Activated CD4-positive, alpha-beta T cell treated with anti-CD3 and anti-CD28 coated beads for 36 hours (primary cell): ENCODE data around the gene HRAS. TPM values are rescaled to one million over a fixed set of nuclear protein-coding genes. Genes with fewer than 3 reads are reported as not detected.

ENCODE experiments used
- ATAC-seq: fragments of 200-7000 bp; cut with Tn5 transposase; one replicate; pipeline ENCODE4 v1.10.0; 2021; ENCODE audit warnings: mild to moderate bottlenecking, moderate library complexity
- CTCF ChIA-PET: fragments of 350-600 bp; sonication (Branson Sonifier 250); formaldehyde crosslinking; loops from one replicate; lab custom pipeline; 2021; ENCODE audit warnings: antibody characterized with exemption; lab: Charles Lee
- POLR2A ChIA-PET: fragments of 350-600 bp; sonication (Branson Sonifier 250); formaldehyde crosslinking; loops from one replicate; lab custom pipeline; 2021; ENCODE audit warnings: antibody characterized with exemption, inconsistent platforms; lab: Charles Lee
- DNase-seq: peaks from one replicate; pipeline ENCODE4 v3.0.0-alpha.2; 2020
- H3K27ac Mint-ChIP-seq: one replicate; pipeline ENCODE4 v1.8.0; 2021; ENCODE audit warnings: mixed read lengths
- H3K27me3 Mint-ChIP-seq: one replicate; pipeline ENCODE4 v1.8.0; 2021; ENCODE audit warnings: mixed read lengths
- H3K36me3 Mint-ChIP-seq: one replicate; pipeline ENCODE4 v1.8.0; 2021; ENCODE audit warnings: low read depth, mixed read lengths
- H3K4me1 Mint-ChIP-seq: one replicate; pipeline ENCODE4 v1.8.0; 2021; ENCODE audit warnings: mixed read lengths
- H3K4me3 Mint-ChIP-seq: one replicate; pipeline ENCODE4 v1.8.0; 2021; ENCODE audit warnings: mild to moderate bottlenecking, moderate library complexity, mixed read lengths
- H3K9me3 Mint-ChIP-seq: one replicate; pipeline ENCODE4 v1.8.0; 2021; ENCODE audit warnings: low read depth, mixed read lengths
- intact Hi-C, 2 experiments: fragments of 100-400 bp; cut with DNase I in 1 of 2; cut with micrococcal nuclease in 1 of 2; formaldehyde crosslinking; loops; one replicate each; pipeline versions ENCODE4 v1.14.2 to v1.15.1; 2022 to 2024; cut with DNase I, micrococcal nuclease
- total RNA-seq, 2 experiments: library from RNA; stranded (reverse); gene quantifications; one replicate each; pipeline ENCODE4 v1.2.3, GENCODE V29; 2021

Gene HRAS
- total RNA-seq, 2 experiments from 2014 or later, result 26.8 to 41.9 TPM

DNA sequence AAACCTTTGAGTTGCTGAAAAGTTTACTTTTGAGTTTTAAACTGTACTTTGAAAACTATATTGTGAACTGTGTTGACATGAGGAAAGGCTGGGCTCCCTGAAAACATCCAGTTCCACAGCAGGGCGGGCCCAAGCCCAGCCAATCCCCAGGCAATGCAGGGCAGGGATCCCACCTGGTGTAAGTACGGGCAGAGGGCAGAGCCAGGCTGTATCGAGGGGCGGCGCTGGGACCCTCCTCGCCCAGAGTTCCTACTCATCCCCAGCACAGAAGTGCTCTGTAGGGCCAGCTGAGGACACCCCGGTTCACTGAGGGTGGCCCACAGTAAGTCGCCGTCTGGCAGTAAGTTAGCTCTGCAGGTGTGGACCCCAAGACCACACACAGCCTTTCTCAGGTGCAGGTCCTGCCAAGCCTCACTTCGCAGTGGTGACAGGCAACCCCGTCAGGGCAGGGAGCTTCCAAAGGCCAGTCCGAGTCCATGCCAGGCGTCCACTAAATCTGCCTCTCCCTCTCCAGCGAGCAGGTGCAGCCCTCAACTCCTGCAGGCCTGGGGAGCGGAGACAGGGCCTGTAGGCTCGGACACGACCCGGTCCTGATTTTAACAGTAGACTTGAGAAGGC, 31.7 kb upstream of the HRAS start:
- intact Hi-C loops, result no loop called here
- Mint-ChIP-seq H3K27ac (peak overlapping the region; percentile 19), H3K36me3 (peaks cover 13% of the 10 kb centered on the region), H3K27me3 (no peaks in the 10 kb centered on the region), H3K4me3 (peak overlapping the region; percentile 88), H3K9me3 (no peaks in the 10 kb centered on the region), H3K4me1 (no peaks in the 10 kb centered on the region)
- ChIA-PET CTCF (interaction anchor here (0.6 to 2.0 kb wide), 3 partner anchors 13 to 194 kb away, joined by 3 to 5 read pairs (median 4); no protein-coding TSS in a partner anchor), POLR2A (no interaction called here)
- ATAC-seq (no peak), DNase-seq (no peak)

DNA sequence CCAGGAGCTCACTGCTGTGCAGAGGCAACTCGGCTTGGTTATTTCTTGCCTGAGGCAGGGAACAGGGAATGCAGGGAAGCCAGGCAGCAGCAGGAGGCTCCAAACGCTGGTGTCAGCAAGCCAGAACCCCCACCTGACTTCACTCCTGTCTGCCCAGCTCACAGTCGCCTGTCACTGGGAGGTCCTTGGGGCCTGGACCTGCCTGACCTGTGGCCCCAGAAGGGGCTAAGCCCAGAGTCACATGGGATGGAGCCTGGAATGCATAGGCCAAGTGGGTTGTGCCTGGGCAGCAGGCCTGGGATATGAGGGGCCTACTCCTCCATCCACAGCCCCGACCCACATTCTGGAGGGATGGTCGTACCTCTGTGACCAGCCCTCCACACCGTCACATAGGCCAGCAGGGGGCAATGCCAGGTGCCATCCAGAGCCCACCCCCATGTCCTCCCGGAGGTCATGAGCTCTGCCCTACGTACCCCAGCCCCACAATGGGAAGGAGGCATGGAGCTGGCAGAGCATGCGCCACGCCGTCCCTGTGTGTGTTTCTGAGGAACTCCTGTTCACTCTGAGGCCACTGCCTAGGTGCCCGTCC, 30.6 kb upstream of the HRAS start:
- DNase-seq, result peak; percentile 16
- intact Hi-C loops, result no loop called here
- H3K36me3 Mint-ChIP-seq, result peaks cover 13% of the 10 kb centered on the region
- H3K4me1 Mint-ChIP-seq, result peaks cover 3% of the 10 kb centered on the region
- H3K9me3 Mint-ChIP-seq, result no peaks in the 10 kb centered on the region
- ATAC-seq, result no peak
- no peaks in the 10 kb centered on the region for H3K27me3 Mint-ChIP-seq
- no peak overlapping the region for H3K4me3 Mint-ChIP-seq
- POLR2A ChIA-PET, result no interaction called here
- CTCF ChIA-PET, result interaction anchor here (0.6 to 2.0 kb wide), 4 partner anchors 12 to 195 kb away, joined by 3 to 5 read pairs (median 4); no protein-coding TSS in a partner anchor
- H3K27ac Mint-ChIP-seq, result no peak overlapping the region

DNA sequence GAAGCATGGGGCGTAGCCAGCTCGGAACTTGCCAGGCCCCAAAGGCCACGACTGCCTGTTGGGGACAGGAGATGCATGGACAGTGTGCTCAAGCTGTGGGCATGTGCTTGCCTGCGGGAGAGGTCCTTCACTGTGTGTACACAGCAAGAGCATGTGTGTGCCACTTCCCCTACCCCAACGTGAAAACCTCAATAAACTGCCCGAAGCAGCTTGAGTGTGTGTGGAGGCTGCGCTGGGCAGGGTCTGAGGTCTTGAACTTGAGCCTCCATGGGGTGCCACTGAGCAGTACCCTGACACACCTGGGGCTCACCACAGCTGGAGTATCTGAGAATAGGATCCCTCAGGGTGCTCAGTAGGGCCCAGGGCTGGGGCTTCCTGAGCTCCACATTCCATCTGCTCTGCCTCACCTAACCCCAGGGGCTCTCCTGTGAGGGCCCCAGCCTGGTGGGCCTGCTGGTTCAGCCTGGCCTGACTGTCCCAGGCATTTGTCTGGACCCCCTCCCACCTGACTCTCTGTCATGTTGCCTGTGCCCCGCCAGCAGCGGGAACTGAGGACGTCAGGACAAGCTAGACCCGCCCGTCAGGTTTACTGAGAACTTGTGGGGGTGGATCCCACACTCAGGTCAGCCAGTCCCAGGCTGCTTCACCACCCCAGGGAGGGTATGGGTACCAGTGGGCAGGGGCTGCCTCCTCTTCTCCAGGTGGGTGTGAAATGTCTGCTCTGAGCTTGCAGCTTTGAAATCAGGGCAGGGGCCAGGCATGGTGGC, 28.6 kb upstream of the HRAS start:
- Mint-ChIP-seq H3K36me3 (peaks cover 13% of the 10 kb centered on the region), H3K9me3 (no peaks in the 10 kb centered on the region), H3K4me3 (no peak overlapping the region), H3K27ac (no peak overlapping the region), H3K4me1 (peaks cover 8% of the 10 kb centered on the region), H3K27me3 (no peaks in the 10 kb centered on the region)
- CTCF ChIA-PET, result no interaction called here
- DNase-seq (peak; percentile 16), ATAC-seq (no peak)
- intact Hi-C loops, result no loop called here
- POLR2A ChIA-PET, result interaction anchor here (0.9 kb wide), 1 partner anchor 15 kb away, joined by 3 read pairs; no protein-coding TSS in a partner anchor

DNA sequence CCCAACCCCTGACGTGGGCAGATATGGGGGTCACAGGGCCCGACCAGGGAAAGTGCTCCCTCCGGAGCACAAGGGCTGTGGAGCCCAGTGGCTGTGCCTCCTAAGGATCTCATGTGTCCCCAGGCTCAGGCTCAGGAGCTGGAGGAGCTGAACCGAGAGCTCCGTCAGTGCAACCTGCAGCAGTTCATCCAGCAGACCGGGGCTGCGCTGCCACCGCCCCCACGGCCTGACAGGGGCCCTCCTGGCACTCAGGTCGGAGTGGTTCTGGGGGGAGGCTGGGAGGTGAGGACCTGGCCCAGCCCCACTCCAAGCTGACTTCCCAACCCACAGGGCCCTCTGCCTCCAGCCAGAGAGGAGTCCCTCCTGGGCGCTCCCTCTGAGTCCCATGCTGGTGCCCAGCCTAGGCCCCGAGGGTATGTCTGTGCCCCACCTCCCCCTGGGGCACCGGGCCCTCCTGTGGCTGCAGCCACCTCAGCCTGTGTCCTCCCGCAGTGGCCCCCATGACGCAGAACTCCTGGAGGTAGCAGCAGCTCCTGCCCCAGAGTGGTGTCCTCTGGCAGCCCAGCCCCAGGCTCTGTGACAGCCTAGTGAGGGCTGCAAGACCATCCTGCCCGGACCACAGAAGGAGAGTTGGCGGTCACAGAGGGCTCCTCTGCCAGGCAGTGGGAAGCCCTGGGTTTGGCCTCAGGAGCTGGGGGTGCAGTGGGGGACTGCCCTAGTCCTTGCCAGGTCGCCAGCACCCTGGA, 27.9 kb upstream of the HRAS start:
- DNase-seq (peak; percentile 15), ATAC-seq (no peak)
- no peaks in the 10 kb centered on the region for H3K27me3 Mint-ChIP-seq
- intact Hi-C loops, result no loop called here
- no peak overlapping the region for H3K27ac Mint-ChIP-seq
- peaks cover 8% of the 10 kb centered on the region for H3K4me1 Mint-ChIP-seq
- H3K9me3 Mint-ChIP-seq, result no peaks in the 10 kb centered on the region
- peaks cover 13% of the 10 kb centered on the region for H3K36me3 Mint-ChIP-seq
- H3K4me3 Mint-ChIP-seq, result no peak overlapping the region
- POLR2A ChIA-PET, result no interaction called here
- CTCF ChIA-PET, result interaction anchor here (0.9 kb wide), 1 partner anchor 27 kb away, joined by 3 read pairs; no protein-coding TSS in a partner anchor

DNA sequence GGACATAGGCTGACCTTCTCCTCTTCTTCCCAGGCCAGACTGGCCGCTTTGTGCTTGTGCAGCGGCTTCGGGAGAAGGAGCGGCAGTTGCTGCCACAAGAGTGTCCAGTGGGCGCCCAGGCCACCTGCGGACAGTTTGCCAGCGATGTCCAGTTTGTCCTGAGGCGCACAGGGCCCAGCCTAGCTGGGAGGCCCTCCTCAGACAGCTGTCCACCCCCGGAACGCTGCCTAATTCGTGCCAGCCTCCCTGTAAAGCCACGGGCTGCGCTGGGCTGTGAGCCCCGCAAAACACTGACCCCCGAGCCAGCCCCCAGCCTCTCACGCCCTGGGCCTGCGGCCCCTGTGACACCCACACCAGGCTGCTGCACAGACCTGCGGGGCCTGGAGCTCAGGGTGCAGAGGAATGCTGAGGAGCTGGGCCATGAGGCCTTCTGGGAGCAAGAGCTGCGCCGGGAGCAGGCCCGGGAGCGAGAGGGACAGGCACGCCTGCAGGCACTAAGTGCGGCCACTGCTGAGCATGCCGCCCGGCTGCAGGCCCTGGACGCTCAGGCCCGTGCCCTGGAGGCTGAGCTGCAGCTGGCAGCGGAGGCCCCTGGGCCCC, 26.8 kb upstream of the HRAS start:
- POLR2A ChIA-PET, result no interaction called here
- CTCF ChIA-PET, result no interaction called here

DNA sequence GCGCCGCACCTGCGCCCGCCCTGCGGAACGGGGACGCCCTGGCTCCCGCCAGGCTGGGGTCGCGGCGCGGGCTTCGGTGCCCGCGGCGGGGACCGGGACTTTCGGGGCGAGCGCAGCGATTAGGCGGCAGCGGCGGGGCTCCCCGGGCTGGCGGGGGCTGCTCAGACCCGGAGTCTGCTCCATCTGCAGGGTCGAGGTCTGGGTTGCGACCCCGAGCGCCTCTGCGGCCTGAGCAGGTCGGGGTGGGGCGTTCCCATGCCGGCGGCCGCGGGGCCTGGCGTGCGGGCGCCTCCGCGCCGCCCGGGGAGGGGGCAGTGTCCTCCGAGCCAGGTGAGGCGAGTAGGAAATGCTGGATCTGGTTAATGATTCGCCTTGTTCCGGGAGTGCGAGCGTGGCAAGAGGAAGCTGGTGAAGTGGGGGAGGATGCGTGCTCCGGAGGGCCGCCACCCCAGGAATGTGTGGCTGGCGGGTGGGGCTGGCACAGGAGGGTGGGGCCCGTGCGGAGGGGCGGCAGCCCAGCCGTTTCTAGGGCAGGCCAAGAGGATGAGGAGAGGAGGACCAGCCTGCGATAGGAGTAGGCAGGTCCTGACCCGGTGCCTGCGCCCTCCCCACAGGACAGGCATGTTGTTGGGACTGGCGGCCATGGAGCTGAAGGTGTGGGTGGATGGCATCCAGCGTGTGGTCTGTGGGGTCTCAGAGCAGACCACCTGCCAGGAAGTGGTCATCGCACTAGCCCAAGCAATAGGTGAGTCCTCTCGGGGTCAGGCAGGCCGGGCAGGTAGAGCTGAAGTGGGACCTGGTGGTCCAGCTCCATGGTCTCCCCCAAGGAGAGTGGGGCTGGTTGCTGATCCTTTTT, 26.0 kb upstream of the HRAS start:
- peaks cover 8% of the 10 kb centered on the region for H3K4me1 Mint-ChIP-seq
- CTCF ChIA-PET, result interaction anchor here (1.0 kb wide), 1 partner anchor 186 kb away, joined by 3 read pairs; the partner anchor contains the start of gene TALDO1
- intact Hi-C loops, result loop anchor here in 1 of 2 experiments (2.0 kb wide), 1 partner anchor 15 kb away; the partner anchor contains the start of gene PHRF1
- DNase-seq (peak; percentile 50), ATAC-seq (peak; percentile 24)
- POLR2A ChIA-PET, result no interaction called here
- H3K36me3 Mint-ChIP-seq, result peaks cover 1% of the 10 kb centered on the region
- H3K27ac Mint-ChIP-seq, result peak overlapping the region; percentile 17
- H3K9me3 Mint-ChIP-seq, result no peaks in the 10 kb centered on the region
- H3K4me3 Mint-ChIP-seq, result peak overlapping the region; percentile 85
- H3K27me3 Mint-ChIP-seq, result peaks cover 2% of the 10 kb centered on the region

More for the DNA sequence above, 26.8 kb upstream of the HRAS start:
- Mint-ChIP-seq H3K4me1 (peaks cover 8% of the 10 kb centered on the region), H3K27ac (no peak overlapping the region), H3K4me3 (peak overlapping the region; percentile 85), H3K36me3 (peaks cover 7% of the 10 kb centered on the region), H3K27me3 (no peaks in the 10 kb centered on the region), H3K9me3 (no peaks in the 10 kb centered on the region)
- DNase-seq, result peak; percentile 6
- intact Hi-C loops, result no loop called here
- ATAC-seq, result no peak

DNA sequence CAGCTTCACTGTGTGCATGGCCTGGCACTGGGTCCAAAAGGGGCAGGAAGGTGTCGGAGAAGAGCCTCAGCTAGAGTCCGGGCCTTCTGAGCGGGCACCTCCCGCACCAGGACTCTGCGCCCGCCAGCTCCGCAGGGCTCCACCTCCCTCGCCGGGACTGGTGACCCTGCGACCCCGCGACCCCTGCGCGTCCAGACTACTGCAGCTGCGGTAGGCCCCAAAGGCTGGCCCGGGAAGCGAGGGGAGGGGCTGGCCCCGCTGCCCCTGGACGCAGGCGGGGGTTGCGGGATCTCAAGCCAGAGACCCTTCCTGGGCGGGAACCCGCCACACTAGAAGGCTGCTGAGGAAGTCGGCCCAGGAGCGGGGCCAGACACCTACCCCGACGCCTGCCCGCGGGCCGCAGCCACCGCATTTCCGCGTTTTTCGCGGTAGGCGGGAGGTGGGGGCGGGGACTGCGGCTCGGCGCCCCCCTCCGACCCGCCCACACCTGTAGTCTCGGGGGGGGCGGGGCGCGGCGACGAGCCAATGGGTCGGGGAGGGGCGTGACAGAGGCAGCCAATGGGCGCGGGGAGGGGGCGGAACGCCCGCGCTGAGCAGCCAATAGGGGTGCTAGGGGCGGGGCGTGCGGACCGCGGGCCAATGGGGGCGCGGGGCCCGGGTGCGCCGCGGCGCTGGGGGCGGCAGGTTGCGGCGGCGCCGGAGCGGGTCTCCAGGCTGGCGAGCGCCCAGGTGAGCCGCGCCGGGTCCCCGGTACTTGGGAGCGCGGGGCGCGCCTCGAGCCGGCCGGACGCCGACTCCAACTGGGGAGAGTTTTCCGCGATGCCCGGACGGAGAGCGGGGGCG, 25.1 kb upstream of the HRAS start, which contains the start of the genes LMNTD2 and RASSF7:
Gene LMNTD2 (minus strand): TSS at position 434 of the 843 bp plus-strand sequence. CDS start 22 bp downstream, at position 412.
Gene RASSF7 (plus strand): TSS at position 666 of the 843 bp plus-strand sequence. CDS start 799 bp downstream, outside the sequence.
- peaks cover 2% of the 10 kb centered on the region for H3K27me3 Mint-ChIP-seq

DNA sequence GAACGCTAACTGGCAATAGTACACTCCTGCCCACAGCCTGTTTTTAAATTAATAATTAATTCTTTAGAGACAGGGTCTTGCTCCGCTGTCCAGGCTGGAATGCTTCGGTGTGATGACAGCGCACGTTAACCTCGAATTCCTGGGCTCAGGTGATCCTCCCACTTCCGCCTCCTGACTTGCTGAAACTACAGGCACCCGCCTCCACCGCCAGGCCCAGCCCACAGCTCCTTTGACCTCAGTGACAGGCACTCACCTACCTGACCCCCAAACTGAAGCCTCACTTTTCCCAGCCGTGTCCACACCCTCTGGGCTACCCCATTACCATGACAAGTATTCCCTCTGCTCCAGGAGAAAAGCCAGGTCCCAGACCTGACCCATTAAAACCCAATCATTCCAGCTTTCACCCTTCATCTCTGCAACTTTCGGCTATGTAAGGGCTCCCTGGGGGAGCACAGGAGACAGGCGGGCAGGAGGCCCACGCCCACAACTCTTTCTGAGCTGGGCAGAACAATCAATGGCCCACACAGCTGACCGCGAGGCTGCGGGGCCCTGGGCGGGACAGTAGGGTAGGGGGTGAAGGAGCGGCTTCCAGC, 24.4 kb upstream of the HRAS start:
- peak overlapping the region; percentile 72 for H3K27ac Mint-ChIP-seq
- H3K36me3 Mint-ChIP-seq, result peaks cover 1% of the 10 kb centered on the region
- CTCF ChIA-PET, result interaction anchor here (1.0 to 1.6 kb wide), 4 partner anchors 16 to 188 kb away, joined by 3 to 7 read pairs (median 4); partner anchors contain the start of gene TALDO1
- ATAC-seq (no peak), DNase-seq (peak; percentile 33)
- peak overlapping the region; percentile 85 for H3K4me3 Mint-ChIP-seq
- POLR2A ChIA-PET, result interaction anchor here (0.6 kb wide), 1 partner anchor 247 kb away, joined by 3 read pairs; no protein-coding TSS in a partner anchor
- no peaks in the 10 kb centered on the region for H3K9me3 Mint-ChIP-seq
- intact Hi-C loops, result loop anchor here (1.0 to 5.0 kb wide), 8 partner anchors 8 to 135 kb away; partner anchors contain the start of genes PHRF1 (in 2 of the 2), DEAF1 (in 1 of the 2), HRAS (in 1 of the 2) and RNH1 (in 1 of the 2)
- peaks cover 8% of the 10 kb centered on the region for H3K4me1 Mint-ChIP-seq
- H3K27me3 Mint-ChIP-seq, result peaks cover 2% of the 10 kb centered on the region

More for the DNA sequence above, 25.1 kb upstream of the HRAS start, which contains the start of the genes LMNTD2 and RASSF7:
- peak within 1 kb of the TSS; percentile 85 for H3K4me3 Mint-ChIP-seq
- peaks cover 8% of the 10 kb centered on the region for H3K4me1 Mint-ChIP-seq
- ATAC-seq (peak; percentile 93), DNase-seq (peak; percentile 97)
- intact Hi-C loops, result loop anchor here (1.0 to 2.0 kb wide), 7 partner anchors 8 to 135 kb away; partner anchors contain the start of genes PHRF1 (in 2 of the 2), DEAF1 (in 1 of the 2), HRAS (in 1 of the 2) and RNH1 (in 1 of the 2)
- ChIA-PET CTCF (interaction anchor here (1.0 to 1.6 kb wide), 4 partner anchors 15 to 187 kb away, joined by 3 to 7 read pairs (median 4); partner anchors contain the start of gene TALDO1), POLR2A (no interaction called here)
- peaks cover 1% of the 10 kb centered on the region for H3K36me3 Mint-ChIP-seq
- no peaks in the 10 kb centered on the region for H3K9me3 Mint-ChIP-seq
- H3K27ac Mint-ChIP-seq, result peak within 1 kb of the TSS; percentile 72
